ENCODE results near the gene TTR. TPM values are rescaled to one million over a fixed set of nuclear protein-coding genes. Genes with fewer than 3 reads are reported as not detected.

TTR gene
- total RNA-seq, 1 donor from 2014 or later = not detected

GRCh38 chr18:31562726-31563125, 29.0 kb upstream of the TTR start:
- no peak for TF ChIP-seq CTCF (IDR thresholded peaks at IDR 0.05; ENCODE audit: borderline replicate concordance)
- H3K9me3 ChIP-seq (replicated peaks) = no peaks in the 10 kb centered on the region
- no peaks in the 10 kb centered on the region for H3K36me3 ChIP-seq
- no peaks in the 10 kb centered on the region for H3K27me3 ChIP-seq (ENCODE audit: low read depth)
- intact Hi-C loops (cut with micrococcal nuclease) = loop anchor here (10.0 kb wide), 1 partner anchor 162 kb away; no protein-coding TSS in a partner anchor
- no peak overlapping the region for H3K4me3 ChIP-seq
- DNase-seq = no peak
- H3K4me1 ChIP-seq = peaks cover 8% of the 10 kb centered on the region
- no peak overlapping the region for H3K27ac ChIP-seq (replicated peaks)

- H3K36me3 ChIP-seq = no peaks in the 10 kb centered on the region
- H3K4me3 ChIP-seq = no peak overlapping the region
- peak; percentile 31 for TF ChIP-seq CTCF (IDR thresholded peaks at IDR 0.05; ENCODE audit: borderline replicate concordance)
- H3K4me1 ChIP-seq = peaks cover 8% of the 10 kb centered on the region
- H3K9me3 ChIP-seq (replicated peaks) = no peaks in the 10 kb centered on the region
- intact Hi-C loops (cut with micrococcal nuclease) = loop anchor here (10.0 kb wide), 1 partner anchor 161 kb away; no protein-coding TSS in a partner anchor
- H3K27me3 ChIP-seq (ENCODE audit: low read depth) = no peaks in the 10 kb centered on the region
- H3K27ac ChIP-seq (replicated peaks) = no peak overlapping the region
- no peak for DNase-seq
Measured at GRCh38 chr18:31563778-31564177, 27.9 kb upstream of the TTR start.

DNA sequence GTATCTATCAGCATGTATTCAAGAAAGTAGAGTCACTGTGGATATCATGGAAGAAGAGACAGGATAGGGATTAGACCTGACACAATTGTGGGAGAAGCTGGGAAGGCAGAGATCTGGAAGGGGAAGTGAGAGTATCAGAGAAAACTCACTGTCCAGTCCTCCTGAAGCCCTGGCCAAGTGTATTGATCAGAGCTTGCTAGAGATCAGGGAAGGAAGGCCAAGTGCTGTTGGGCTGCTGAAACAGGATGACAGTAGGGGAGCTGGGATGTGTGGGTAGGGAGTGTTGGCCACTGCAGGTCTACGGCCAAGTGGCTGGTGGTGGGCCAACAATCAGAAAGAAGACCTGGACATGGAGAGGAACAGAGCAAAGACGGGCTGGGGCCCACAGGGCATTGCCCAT, 26.3 kb upstream of the TTR start:
- Histone ChIP-seq H3K36me3 (no peaks in the 10 kb centered on the region), H3K27ac (replicated peaks) (no peak overlapping the region), H3K27me3 (ENCODE audit: low read depth) (no peaks in the 10 kb centered on the region), H3K4me3 (no peak overlapping the region), H3K4me1 (peaks cover 8% of the 10 kb centered on the region), H3K9me3 (replicated peaks) (no peaks in the 10 kb centered on the region)
- no peak for DNase-seq
- intact Hi-C loops (cut with micrococcal nuclease) = loop anchor here (10.0 kb wide), 1 partner anchor 159 kb away; no protein-coding TSS in a partner anchor
- no peak for TF ChIP-seq CTCF (IDR thresholded peaks at IDR 0.05; ENCODE audit: borderline replicate concordance)

DNA sequence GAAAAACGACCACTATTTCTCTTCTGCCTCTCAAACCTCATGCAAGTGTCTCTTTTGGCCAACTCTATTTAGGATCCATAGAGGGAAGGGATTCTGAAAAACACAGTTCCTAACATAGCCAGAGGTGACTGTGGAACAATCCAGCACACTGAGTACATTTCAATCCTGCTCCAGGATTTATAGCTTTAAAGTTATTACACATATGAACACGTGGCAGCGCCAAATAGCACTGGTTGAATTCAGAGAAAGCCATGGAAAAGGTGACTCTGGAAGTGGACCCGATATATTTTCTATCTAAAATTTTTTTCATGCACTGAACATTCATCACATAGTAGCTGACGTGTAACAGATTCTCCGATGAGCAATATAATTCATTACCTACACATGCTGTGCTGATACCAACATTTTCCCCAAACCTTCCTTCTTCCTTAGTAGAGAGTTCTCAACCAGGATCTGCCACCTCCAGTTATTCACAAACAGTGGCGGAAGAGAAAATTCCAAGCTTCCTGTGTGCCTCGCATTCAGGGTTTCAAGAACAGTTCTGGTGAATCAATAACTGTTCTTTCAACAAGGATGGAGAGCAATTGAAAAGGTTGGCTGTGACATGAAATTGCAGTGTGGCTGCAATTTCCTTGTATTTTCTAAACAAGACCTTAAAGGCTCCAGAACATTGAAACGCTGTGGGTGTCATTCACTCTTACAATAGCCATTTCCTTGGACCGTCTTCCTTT, 25.7 kb upstream of the TTR start:
- intact Hi-C loops (cut with micrococcal nuclease) = loop anchor here (10.0 kb wide), 1 partner anchor 159 kb away; no protein-coding TSS in a partner anchor
- no peak for TF ChIP-seq CTCF (IDR thresholded peaks at IDR 0.05; ENCODE audit: borderline replicate concordance)
- no peaks in the 10 kb centered on the region for H3K9me3 ChIP-seq (replicated peaks)

GRCh38 chr18:31566576-31567306, 24.9 kb upstream of the TTR start:
- Histone ChIP-seq H3K27me3 (ENCODE audit: low read depth) (no peaks in the 10 kb centered on the region), H3K9me3 (replicated peaks) (no peaks in the 10 kb centered on the region), H3K27ac (replicated peaks) (no peak overlapping the region), H3K36me3 (no peaks in the 10 kb centered on the region), H3K4me3 (no peak overlapping the region), H3K4me1 (peaks cover 8% of the 10 kb centered on the region)
- intact Hi-C loops (cut with micrococcal nuclease) = loop anchor here (10.0 kb wide), 1 partner anchor 158 kb away; no protein-coding TSS in a partner anchor
- TF ChIP-seq CTCF (IDR thresholded peaks at IDR 0.05; ENCODE audit: borderline replicate concordance) = no peak
- no peak for DNase-seq

More for the DNA sequence above, 25.7 kb upstream of the TTR start:
- no peak for DNase-seq
- Histone ChIP-seq H3K36me3 (no peaks in the 10 kb centered on the region), H3K4me3 (no peak overlapping the region), H3K4me1 (peaks cover 8% of the 10 kb centered on the region), H3K27ac (replicated peaks) (no peak overlapping the region), H3K27me3 (ENCODE audit: low read depth) (no peaks in the 10 kb centered on the region)

All from left ventricle myocardium inferior (tissue), 1 donor.